Right lobe of liver (tissue), 4 donors: ENCODE data around the gene HKDC1.

Experiments used
- CTCF ChIP-seq, 4 donors: fragments of 200-600 bp in 3 of 4; fragments of 450-650 bp in 1 of 4; IDR thresholded peaks; one replicate each; pipeline versions ENCODE4 v1.5.1 to v1.8.0; 2016 to 2022; ENCODE audit warnings: antibody characterized with exemption in 4 of 4, mild to moderate bottlenecking in 2 of 4
- POLR2A ChIP-seq: fragments of 450-650 bp; IDR thresholded peaks from one replicate; pipeline ENCODE4 v1.6.1; 2017; ENCODE audit warnings: antibody characterized with exemption, mild to moderate bottlenecking
- donor health status: DM: no; HTN: no; CAD: no.
- donor health status: DM: no; HTN: no; CAD: no.
- donor health status: DM: no; HTN: yes; CAD: no.

- TF ChIP-seq POLR2A (no peak), CTCF (IDR thresholded peaks at IDR 0.05) (no peak)
These were observed 83.5 kb downstream of the HKDC1 start for GRCh38 chr10:69303632-69304051.
